Measurements from ENCODE around the gene TUBB2B. TPM values are rescaled to one million over a fixed set of nuclear protein-coding genes. Genes with fewer than 3 reads are reported as not detected.

The TUBB2B gene
- total and polyA plus RNA-seq, 2 donors (not counting 1 experiment from before 2014, with no cell fraction given), result 14.7 TPM; not detected in 1

GRCh38 chr6:3195420-3195694 is 32.1 kb downstream of the TUBB2B start:
- ChIA-PET CTCF (interaction anchor here (1.0 to 1.3 kb wide), 2 partner anchors 9 to 18 kb away, joined by 4 read pairs; no protein-coding TSS in a partner anchor), POLR2A (no interaction called here)
- DNase-seq (no peak), ATAC-seq (ENCODE audit: low read depth) (no peak)
- no peaks in the 10 kb centered on the region for H3K27me3 ChIP-seq (replicated peaks in 1 of 4; ENCODE audit: control extremely low read depth in 1 of 4, control insufficient read depth in 3 of 4, insufficient read depth in 4 of 4, low read length in 3 of 4)
- H3K9ac ChIP-seq (ENCODE audit: low read length), result no peak overlapping the region
- no peak overlapping the region for H3K4me3 ChIP-seq (ENCODE audit: control extremely low read depth in 1 of 5, extremely low read depth in 1 of 5, insufficient read depth in 1 of 5, low read depth in 2 of 5, low read length in 4 of 5)
- H3K27me3 Mint-ChIP-seq, result no peaks in the 10 kb centered on the region
- H3K4me1 Mint-ChIP-seq, result no peaks in the 10 kb centered on the region
- WGBS (ENCODE audit: insufficient coverage), result 100% methylated on average over 3 of the region's 5 CpGs
- H3K4me1 ChIP-seq (ENCODE audit: control insufficient read depth in 2 of 2, insufficient read depth in 2 of 2, low read length in 2 of 2), result no peaks in the 10 kb centered on the region
- H3K4me3 Mint-ChIP-seq, result no peak overlapping the region
- TF ChIP-seq CTCF (IDR thresholded peaks at IDR 0.05), result no peak
- no peak for TF ChIP-seq EZH2 (IDR thresholded peaks at IDR 0.05; ENCODE audit: borderline replicate concordance, insufficient read depth, low read depth, low read length, poor library complexity, severe bottlenecking)
- no peak overlapping the region for H3K4me2 ChIP-seq (replicated peaks; ENCODE audit: low read depth, low read length, poor library complexity, severe bottlenecking)
- no peak overlapping the region for H3K27ac ChIP-seq (ENCODE audit: low read length in 2 of 2)
- H3K36me3 ChIP-seq (replicated peaks in 1 of 2; ENCODE audit: control extremely low read depth in 1 of 2, control insufficient read depth in 1 of 2, extremely low read depth in 1 of 2, insufficient read depth in 2 of 2, low read length in 1 of 2), result no peaks in the 10 kb centered on the region
- no peak overlapping the region for H2AFZ ChIP-seq (ENCODE audit: insufficient read depth, low read depth, low read length, poor library complexity, severe bottlenecking)
- intact Hi-C loops (cut with micrococcal nuclease), result no loop called here
- H4K20me1 ChIP-seq (ENCODE audit: control insufficient read depth, insufficient read depth, low read length, poor library complexity, severe bottlenecking), result no peaks in the 10 kb centered on the region
- no peak overlapping the region for H3K27ac Mint-ChIP-seq
- H3K79me2 ChIP-seq (ENCODE audit: control insufficient read depth, insufficient read depth, low read length), result no peaks in the 10 kb centered on the region
- H3K9me3 ChIP-seq (ENCODE audit: control extremely low read depth in 1 of 3, control insufficient read depth in 2 of 3, insufficient read depth in 1 of 3, low read length in 2 of 3), result peaks cover 0 to 11% (median 2%) of the 10 kb centered on the region in 3 donors
- no peaks in the 10 kb centered on the region for H3K9me3 Mint-ChIP-seq (ENCODE audit: insufficient read depth)

- H4K20me1 ChIP-seq (ENCODE audit: control insufficient read depth, insufficient read depth, low read length, poor library complexity, severe bottlenecking), result no peaks in the 10 kb centered on the region
- Mint-ChIP-seq H3K4me3 (no peak overlapping the region), H3K4me1 (no peaks in the 10 kb centered on the region), H3K27ac (no peak overlapping the region), H3K9me3 (ENCODE audit: insufficient read depth) (no peaks in the 10 kb centered on the region), H3K27me3 (no peaks in the 10 kb centered on the region)
- H3K27ac ChIP-seq (ENCODE audit: low read length in 2 of 2), result no peak overlapping the region
- H3K9me3 ChIP-seq (ENCODE audit: control extremely low read depth in 1 of 3, control insufficient read depth in 2 of 3, insufficient read depth in 1 of 3, low read length in 2 of 3), result peaks cover 0 to 11% (median 2%) of the 10 kb centered on the region in 3 donors
- H3K36me3 ChIP-seq (replicated peaks in 1 of 2; ENCODE audit: control extremely low read depth in 1 of 2, control insufficient read depth in 1 of 2, extremely low read depth in 1 of 2, insufficient read depth in 2 of 2, low read length in 1 of 2), result no peaks in the 10 kb centered on the region
- ChIA-PET POLR2A (interaction anchor here (0.7 kb wide), 1 partner anchor 17 kb away, joined by 3 read pairs; no protein-coding TSS in a partner anchor), CTCF (interaction anchor here (0.7 to 1.3 kb wide), 3 partner anchors 9 to 57 kb away, joined by 3 to 4 read pairs (median 4); no protein-coding TSS in a partner anchor)
- H3K4me2 ChIP-seq (replicated peaks; ENCODE audit: low read depth, low read length, poor library complexity, severe bottlenecking), result no peak overlapping the region
- WGBS (ENCODE audit: insufficient coverage), result 87% methylated on average over 11 of the region's 19 CpGs
- ATAC-seq (ENCODE audit: low read depth) (no peak), DNase-seq (no peak)
- no peaks in the 10 kb centered on the region for H3K4me1 ChIP-seq (ENCODE audit: control insufficient read depth in 2 of 2, insufficient read depth in 2 of 2, low read length in 2 of 2)
- TF ChIP-seq EZH2 (IDR thresholded peaks at IDR 0.05; ENCODE audit: borderline replicate concordance, insufficient read depth, low read depth, low read length, poor library complexity, severe bottlenecking), result no peak
- TF ChIP-seq CTCF (IDR thresholded peaks at IDR 0.05), result no peak
- H2AFZ ChIP-seq (ENCODE audit: insufficient read depth, low read depth, low read length, poor library complexity, severe bottlenecking), result no peak overlapping the region
- H3K4me3 ChIP-seq (ENCODE audit: control extremely low read depth in 1 of 5, extremely low read depth in 1 of 5, insufficient read depth in 1 of 5, low read depth in 2 of 5, low read length in 4 of 5), result no peak overlapping the region
- H3K79me2 ChIP-seq (ENCODE audit: control insufficient read depth, insufficient read depth, low read length), result no peaks in the 10 kb centered on the region
- intact Hi-C loops (cut with micrococcal nuclease), result no loop called here
- no peak overlapping the region for H3K9ac ChIP-seq (ENCODE audit: low read length)
- H3K27me3 ChIP-seq (replicated peaks in 1 of 4; ENCODE audit: control extremely low read depth in 1 of 4, control insufficient read depth in 3 of 4, insufficient read depth in 4 of 4, low read length in 3 of 4), result no peaks in the 10 kb centered on the region
Observed at GRCh38 chr6:3194535-3195419, 32.7 kb downstream of the TUBB2B start.
